ENCODE results near the gene IP6K3.

DNA sequence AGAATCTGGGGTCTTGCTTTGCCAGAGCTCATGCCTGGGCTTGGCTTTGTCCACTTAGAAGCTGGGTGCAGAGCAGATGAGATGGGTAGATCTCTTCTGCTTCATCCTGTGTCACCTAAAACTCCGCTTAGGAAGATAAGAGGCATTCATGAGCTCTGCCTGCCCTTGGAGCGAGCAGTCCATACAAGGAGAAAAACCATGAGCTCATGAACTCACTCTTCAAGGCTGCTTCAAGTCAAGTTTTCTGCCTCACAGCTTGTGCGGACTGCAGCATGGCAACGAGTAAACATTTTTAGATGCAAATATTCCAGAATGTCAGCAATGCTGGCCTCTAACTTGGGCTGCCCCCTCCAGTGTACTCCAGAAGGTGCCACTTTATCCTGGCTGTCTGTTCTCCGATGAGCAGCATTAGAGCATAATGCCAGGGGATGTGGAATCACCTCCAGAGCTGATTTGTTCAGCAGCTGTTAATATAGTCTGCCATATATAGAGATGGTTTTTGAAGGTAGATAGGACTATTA, 24.5 kb downstream of the IP6K3 start:
- TF ChIP-seq, protein P1, sequence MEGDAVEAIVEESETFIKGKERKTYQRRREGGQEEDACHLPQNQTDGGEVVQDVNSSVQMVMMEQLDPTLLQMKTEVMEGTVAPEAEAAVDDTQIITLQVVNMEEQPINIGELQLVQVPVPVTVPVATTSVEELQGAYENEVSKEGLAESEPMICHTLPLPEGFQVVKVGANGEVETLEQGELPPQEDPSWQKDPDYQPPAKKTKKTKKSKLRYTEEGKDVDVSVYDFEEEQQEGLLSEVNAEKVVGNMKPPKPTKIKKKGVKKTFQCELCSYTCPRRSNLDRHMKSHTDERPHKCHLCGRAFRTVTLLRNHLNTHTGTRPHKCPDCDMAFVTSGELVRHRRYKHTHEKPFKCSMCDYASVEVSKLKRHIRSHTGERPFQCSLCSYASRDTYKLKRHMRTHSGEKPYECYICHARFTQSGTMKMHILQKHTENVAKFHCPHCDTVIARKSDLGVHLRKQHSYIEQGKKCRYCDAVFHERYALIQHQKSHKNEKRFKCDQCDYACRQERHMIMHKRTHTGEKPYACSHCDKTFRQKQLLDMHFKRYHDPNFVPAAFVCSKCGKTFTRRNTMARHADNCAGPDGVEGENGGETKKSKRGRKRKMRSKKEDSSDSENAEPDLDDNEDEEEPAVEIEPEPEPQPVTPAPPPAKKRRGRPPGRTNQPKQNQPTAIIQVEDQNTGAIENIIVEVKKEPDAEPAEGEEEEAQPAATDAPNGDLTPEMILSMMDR (IDR thresholded peaks at IDR 0.05; ENCODE audit: insufficient read depth, low read length): no peak
- TF ChIP-seq SPI1 (IDR thresholded peaks at IDR 0.05; ENCODE audit: borderline replicate concordance, low read depth) (no peak), POLR2AphosphoS5 (IDR thresholded peaks at IDR 0.05; ENCODE audit: low read depth) (no peak), GABPA (IDR thresholded peaks at IDR 0.05; ENCODE audit: low read depth) (no peak)

All from HL-60 (cell line).